Caco-2 (cell line): Measurements from ENCODE around the gene IL16. TPM values are rescaled to one million over a fixed set of nuclear protein-coding genes. Genes with fewer than 3 reads are reported as not detected.
"Not testable (repeated sequence)": the region's sequence is repeated elsewhere in the genome, so short reads cannot be mapped to it uniquely, and the experiment has no call there.

Experiments
- BruUV-seq: library from RNA; stranded (reverse); fragments of 400-500 nt; replicated peaks from 2 replicates; lab custom pipeline; 2021; lab: Mats Ljungman, UMichigan
- CTCF ChIA-PET: fragments of 300-600 bp; sonication (Branson Sonifier 250); formaldehyde crosslinking; loops from one replicate; lab custom pipeline; 2022; ENCODE audit warnings: antibody characterized with exemption; lab: Charles Lee
- POLR2A ChIA-PET: fragments of 300-600 bp; sonication (Branson Sonifier 250); formaldehyde crosslinking; loops from one replicate; lab custom pipeline; 2022; ENCODE audit warnings: antibody characterized with exemption; lab: Charles Lee
- DNase-seq, 2 experiments: peaks; one replicate each; pipeline versions ENCODE4 v3.0.0 to v3.0.0-alpha.2; 2020 to 2022
- H3K27me3 ChIP-seq: replicated peaks from 2 replicates; pipeline ENCODE4 v1.6.0; 2011; ENCODE audit warnings: low read length; ENCODE audit not compliant: control insufficient read depth, insufficient read depth
- H3K36me3 ChIP-seq: 2 replicates; pipeline ENCODE4 v1.5.1; 2011; ENCODE audit warnings: low read length; ENCODE audit not compliant: control insufficient read depth, insufficient read depth
- H3K4me1 ChIP-seq: fragments of 250-450 bp; sonication (Bioruptor Pico); 2 replicates; pipeline ENCODE4 v1.5.1; 2020; ENCODE audit warnings: mild to moderate bottlenecking
- H3K4me3 ChIP-seq: 2 replicates; pipeline ENCODE4 v1.5.1; 2011; ENCODE audit warnings: low read depth, mild to moderate bottlenecking, control low read depth, low read length
- H3K9me3 ChIP-seq: fragments of 250-450 bp; sonication (Bioruptor Pico); 2 replicates; pipeline ENCODE4 v1.5.1; 2020; ENCODE audit warnings: mild to moderate bottlenecking, moderate library complexity
- H3K27ac Mint-ChIP-seq: one replicate; pipeline ENCODE4 v1.8.0; 2022; ENCODE audit warnings: mixed read lengths; ENCODE audit not compliant: unreplicated experiment
- H3K27me3 Mint-ChIP-seq: one replicate; pipeline ENCODE4 v1.8.0; 2022; ENCODE audit warnings: mixed read lengths; ENCODE audit not compliant: insufficient read depth, unreplicated experiment
- H3K36me3 Mint-ChIP-seq: one replicate; pipeline ENCODE4 v1.8.0; 2022; ENCODE audit warnings: mild to moderate bottlenecking, mixed read lengths; ENCODE audit not compliant: insufficient read depth, unreplicated experiment
- H3K4me1 Mint-ChIP-seq: one replicate; pipeline ENCODE4 v1.8.0; 2022; ENCODE audit warnings: low read depth, mixed read lengths; ENCODE audit not compliant: unreplicated experiment
- H3K4me3 Mint-ChIP-seq: one replicate; pipeline ENCODE4 v1.8.0; 2022; ENCODE audit warnings: mild to moderate bottlenecking, moderate library complexity, mixed read lengths; ENCODE audit not compliant: unreplicated experiment
- H3K9me3 Mint-ChIP-seq: one replicate; pipeline ENCODE4 v1.8.0; 2022; ENCODE audit warnings: mixed read lengths; ENCODE audit not compliant: unreplicated experiment
- CTCF ChIP-seq, 2 experiments: fragments of 200-600 bp in 1 of 2; IDR thresholded peaks; 1 replicate in 1 of 2; 2 replicates in 1 of 2; pipeline versions ENCODE4 v1.5.1 to v1.8.0; 2011 to 2022; ENCODE audit warnings: antibody characterized with exemption in 1 of 2, control low read depth in 1 of 2, inconsistent platforms in 1 of 2, low read depth in 1 of 2, low read length in 1 of 2, mild to moderate bottlenecking in 1 of 2, moderate library complexity in 1 of 2; ENCODE audit not compliant: insufficient read depth in 1 of 2, severe bottlenecking in 1 of 2, unreplicated experiment in 1 of 2
- intact Hi-C: fragments of 100-400 bp; cut with micrococcal nuclease; formaldehyde crosslinking; loops from one replicate; pipeline ENCODE4 v1.10.0; 2022; ENCODE audit not compliant: unreplicated experiment
- total RNA-seq: library from RNA; stranded (reverse); gene quantifications from 2 replicates; pipeline ENCODE4 v1.2.3, GENCODE V29; 2022

The IL16 gene
- total RNA-seq, 1 experiment from 2014 or later: not detected

GRCh38 chr15:81206018-81206417 is 9.3 kb downstream of the IL16 start:
- Mint-ChIP-seq H3K36me3 (no peaks in the 10 kb centered on the region), H3K27me3 (peaks cover 9% of the 10 kb centered on the region), H3K27ac (no peak overlapping the region), H3K4me3 (no peak overlapping the region), H3K9me3 (no peaks in the 10 kb centered on the region), H3K4me1 (no peaks in the 10 kb centered on the region)
- Histone ChIP-seq H3K36me3 (no peaks in the 10 kb centered on the region), H3K4me3 (no peak overlapping the region), H3K9me3 (no peaks in the 10 kb centered on the region), H3K27me3 (no peaks in the 10 kb centered on the region), H3K4me1 (no peaks in the 10 kb centered on the region)
- no peak for DNase-seq
- no TSS peak for BruUV-seq
- intact Hi-C loops: no loop called here
- CTCF ChIA-PET: no interaction called here
- TF ChIP-seq CTCF (IDR thresholded peaks at IDR 0.05; ENCODE audit: insufficient read depth in 1 of 2, low read depth in 1 of 2, low read length in 1 of 2, severe bottlenecking in 1 of 2, unreplicated experiment in 1 of 2): no peak
- POLR2A ChIA-PET: no interaction called here

- DNase-seq, H3K9me3 Mint-ChIP-seq, H3K4me3 ChIP-seq, CTCF ChIA-PET, H3K9me3 ChIP-seq, H3K36me3 ChIP-seq, H3K4me1 Mint-ChIP-seq, H3K27me3 ChIP-seq, H3K4me1 ChIP-seq, H3K36me3 Mint-ChIP-seq, H3K4me3 Mint-ChIP-seq, H3K27me3 Mint-ChIP-seq, POLR2A ChIA-PET, intact Hi-C loops, H3K27ac Mint-ChIP-seq, BruUV-seq: not testable (repeated sequence)
Measured at GRCh38 chr15:81207987-81208386, 11.3 kb downstream of the IL16 start.

GRCh38 chr15:81209635-81210034 is 13.0 kb downstream of the IL16 start:
- intact Hi-C loops: no loop called here
- Histone ChIP-seq H3K36me3 (no peaks in the 10 kb centered on the region), H3K4me1 (no peaks in the 10 kb centered on the region), H3K9me3 (no peaks in the 10 kb centered on the region), H3K27me3 (no peaks in the 10 kb centered on the region), H3K4me3 (no peak overlapping the region)
- POLR2A ChIA-PET: no interaction called here
- no peak for DNase-seq
- no TSS peak for BruUV-seq
- H3K27ac Mint-ChIP-seq: no peak overlapping the region
- H3K36me3 Mint-ChIP-seq: no peaks in the 10 kb centered on the region
- H3K4me3 Mint-ChIP-seq: no peak overlapping the region
- H3K4me1 Mint-ChIP-seq: no peaks in the 10 kb centered on the region
- CTCF ChIA-PET: no interaction called here
- H3K9me3 Mint-ChIP-seq: no peaks in the 10 kb centered on the region
- no peak for TF ChIP-seq CTCF (IDR thresholded peaks at IDR 0.05; ENCODE audit: insufficient read depth in 1 of 2, low read depth in 1 of 2, low read length in 1 of 2, severe bottlenecking in 1 of 2, unreplicated experiment in 1 of 2)
- peaks cover 9% of the 10 kb centered on the region for H3K27me3 Mint-ChIP-seq

- H3K27ac Mint-ChIP-seq: no peak overlapping the region
Measured at GRCh38 chr15:81211376-81211775, 14.7 kb downstream of the IL16 start.

More at GRCh38 chr15:81211376-81211775, 14.7 kb downstream of the IL16 start:
- no peak for DNase-seq
- H3K9me3 Mint-ChIP-seq: no peaks in the 10 kb centered on the region
- TF ChIP-seq CTCF (IDR thresholded peaks at IDR 0.05; ENCODE audit: insufficient read depth in 1 of 2, low read depth in 1 of 2, low read length in 1 of 2, severe bottlenecking in 1 of 2, unreplicated experiment in 1 of 2): no peak
- H3K4me1 Mint-ChIP-seq: no peaks in the 10 kb centered on the region
- Histone ChIP-seq H3K4me3 (no peak overlapping the region), H3K4me1 (no peaks in the 10 kb centered on the region), H3K9me3 (no peaks in the 10 kb centered on the region), H3K27me3 (no peaks in the 10 kb centered on the region), H3K36me3 (no peaks in the 10 kb centered on the region)
- no TSS peak for BruUV-seq
- ChIA-PET CTCF (interaction anchor here (0.7 kb wide), 1 partner anchor 9 kb away, joined by 3 read pairs; no protein-coding TSS in a partner anchor), POLR2A (no interaction called here)
- peaks cover 5% of the 10 kb centered on the region for H3K27me3 Mint-ChIP-seq
- H3K4me3 Mint-ChIP-seq: no peak overlapping the region
- intact Hi-C loops: no loop called here
- H3K36me3 Mint-ChIP-seq: no peaks in the 10 kb centered on the region
